ENCODE measurements around the gene EXOC6B. TPM values are rescaled to one million over a fixed set of nuclear protein-coding genes. Genes with fewer than 3 reads are reported as not detected.

Gene EXOC6B
- total and polyA plus RNA-seq, 2 donors from 2014 or later, result 5.9 to 31.3 TPM

DNA sequence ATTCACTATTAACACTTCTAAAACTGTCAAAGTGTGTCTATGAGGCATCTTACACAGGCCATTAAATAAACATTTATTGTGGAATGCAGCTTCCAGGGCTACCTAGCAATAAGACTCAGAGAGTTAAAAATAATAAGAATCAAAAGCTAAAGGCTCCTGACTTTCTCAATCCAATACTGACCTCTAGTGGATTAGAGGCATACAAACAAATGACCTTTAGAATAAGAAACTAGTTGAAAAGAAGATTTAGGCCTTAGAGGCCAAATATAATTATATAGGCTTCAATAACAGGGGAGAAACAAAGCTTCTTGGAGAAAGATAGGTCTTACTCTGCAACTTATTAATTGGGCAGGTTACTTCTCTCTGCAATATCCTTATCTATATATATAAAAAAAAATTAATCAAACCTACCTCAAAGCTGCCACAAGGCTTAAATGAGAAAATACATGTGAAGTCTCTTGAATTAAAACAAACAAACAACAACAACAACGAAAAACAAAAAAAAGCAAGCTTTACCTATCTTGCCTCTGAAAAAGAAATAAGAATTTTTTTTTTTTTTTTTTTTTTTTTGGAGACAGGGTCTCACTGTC lies 246.1 kb downstream of the EXOC6B start:
- Histone ChIP-seq H3K9me3 (ENCODE audit: control insufficient read depth in 2 of 3, insufficient read depth in 1 of 3, low read length in 3 of 3) (no peaks in the 10 kb centered on the region), H3K36me3 (ENCODE audit: control insufficient read depth in 2 of 3, insufficient read depth in 3 of 3, low read length in 3 of 3) (no peaks in the 10 kb centered on the region), H3K4me1 (ENCODE audit: control insufficient read depth in 2 of 3, insufficient read depth in 2 of 3, low read depth in 1 of 3, low read length in 3 of 3) (no peaks in the 10 kb centered on the region), H3K27ac (ENCODE audit: low read depth in 2 of 2, low read length in 2 of 2) (no peak overlapping the region), H3K4me3 (ENCODE audit: low read length in 3 of 3) (no peak overlapping the region), H3K9ac (ENCODE audit: low read length in 3 of 3) (no peak overlapping the region), H3K27me3 (ENCODE audit: control insufficient read depth, insufficient read depth, low read length) (no peaks in the 10 kb centered on the region)
- peak; percentile 64 for FAIRE-seq
- TF ChIP-seq, protein P1, sequence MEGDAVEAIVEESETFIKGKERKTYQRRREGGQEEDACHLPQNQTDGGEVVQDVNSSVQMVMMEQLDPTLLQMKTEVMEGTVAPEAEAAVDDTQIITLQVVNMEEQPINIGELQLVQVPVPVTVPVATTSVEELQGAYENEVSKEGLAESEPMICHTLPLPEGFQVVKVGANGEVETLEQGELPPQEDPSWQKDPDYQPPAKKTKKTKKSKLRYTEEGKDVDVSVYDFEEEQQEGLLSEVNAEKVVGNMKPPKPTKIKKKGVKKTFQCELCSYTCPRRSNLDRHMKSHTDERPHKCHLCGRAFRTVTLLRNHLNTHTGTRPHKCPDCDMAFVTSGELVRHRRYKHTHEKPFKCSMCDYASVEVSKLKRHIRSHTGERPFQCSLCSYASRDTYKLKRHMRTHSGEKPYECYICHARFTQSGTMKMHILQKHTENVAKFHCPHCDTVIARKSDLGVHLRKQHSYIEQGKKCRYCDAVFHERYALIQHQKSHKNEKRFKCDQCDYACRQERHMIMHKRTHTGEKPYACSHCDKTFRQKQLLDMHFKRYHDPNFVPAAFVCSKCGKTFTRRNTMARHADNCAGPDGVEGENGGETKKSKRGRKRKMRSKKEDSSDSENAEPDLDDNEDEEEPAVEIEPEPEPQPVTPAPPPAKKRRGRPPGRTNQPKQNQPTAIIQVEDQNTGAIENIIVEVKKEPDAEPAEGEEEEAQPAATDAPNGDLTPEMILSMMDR (IDR thresholded peaks at IDR 0.05; ENCODE audit: borderline replicate concordance, extremely low read depth, insufficient read depth), result peak; percentile 56
- intact Hi-C loops (cut with DNase I), result loop anchor here (10.0 kb wide), 2 partner anchors 655 to 1025 kb away; no protein-coding TSS in a partner anchor
- DNase-seq, result peak in 2 of 5 donors; percentile 64 to 81

DNA sequence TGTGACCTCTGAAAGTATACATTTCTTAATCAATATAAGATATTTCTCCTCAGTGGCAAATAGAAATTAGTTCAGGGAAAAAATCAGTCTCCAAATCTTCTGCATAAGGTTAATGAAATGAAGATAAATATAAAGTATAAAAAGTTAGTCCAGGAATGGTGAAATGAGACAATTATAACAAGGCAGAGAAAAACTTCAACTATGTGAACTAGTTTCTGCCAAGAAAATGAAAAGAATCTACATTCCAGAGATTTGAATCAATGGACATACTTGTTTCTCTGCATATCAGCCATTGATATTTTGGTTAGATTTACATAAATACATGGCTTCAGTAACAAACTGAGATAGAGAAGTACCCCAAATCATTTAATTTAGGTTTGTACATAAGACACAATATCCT lies 249.0 kb downstream of the EXOC6B start:
- Histone ChIP-seq H3K27ac (ENCODE audit: low read depth in 2 of 2, low read length in 2 of 2) (no peak overlapping the region), H3K36me3 (ENCODE audit: control insufficient read depth in 2 of 3, insufficient read depth in 3 of 3, low read length in 3 of 3) (no peaks in the 10 kb centered on the region), H3K27me3 (ENCODE audit: control insufficient read depth, insufficient read depth, low read length) (no peaks in the 10 kb centered on the region), H3K4me3 (ENCODE audit: low read length in 3 of 3) (no peak overlapping the region), H3K9ac (ENCODE audit: low read length in 3 of 3) (no peak overlapping the region), H3K9me3 (ENCODE audit: control insufficient read depth in 2 of 3, insufficient read depth in 1 of 3, low read length in 3 of 3) (no peaks in the 10 kb centered on the region), H3K4me1 (ENCODE audit: control insufficient read depth in 2 of 3, insufficient read depth in 2 of 3, low read depth in 1 of 3, low read length in 3 of 3) (no peaks in the 10 kb centered on the region)
- intact Hi-C loops (cut with DNase I), result no loop called here
- FAIRE-seq (no peak), DNase-seq (no peak)
- TF ChIP-seq, protein P1 (IDR thresholded peaks at IDR 0.05; ENCODE audit: borderline replicate concordance, extremely low read depth, insufficient read depth), result no peak

DNA sequence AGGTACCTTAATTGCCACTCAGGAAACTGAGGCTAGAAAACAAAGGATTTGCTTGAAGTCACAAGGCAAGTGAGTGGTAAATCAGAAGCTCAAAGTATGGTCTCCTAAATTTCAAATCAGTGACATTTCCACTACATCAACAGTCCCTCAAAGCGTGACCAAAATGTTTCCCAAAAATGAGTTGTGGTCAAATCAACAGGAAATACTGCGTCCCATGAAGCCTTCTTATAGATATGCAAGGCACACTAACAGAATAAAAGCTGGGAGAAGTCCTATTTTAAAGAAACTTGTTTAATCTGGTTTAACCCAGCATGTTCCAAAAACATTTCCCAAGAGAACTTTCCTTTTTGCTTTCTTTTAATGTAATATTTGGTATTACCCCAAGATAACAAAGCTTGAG lies 249.4 kb downstream of the EXOC6B start:
- intact Hi-C loops (cut with DNase I), result no loop called here
- no peaks in the 10 kb centered on the region for H3K4me1 ChIP-seq (ENCODE audit: control insufficient read depth in 2 of 3, insufficient read depth in 2 of 3, low read depth in 1 of 3, low read length in 3 of 3)
- H3K36me3 ChIP-seq (ENCODE audit: control insufficient read depth in 2 of 3, insufficient read depth in 3 of 3, low read length in 3 of 3), result no peaks in the 10 kb centered on the region
- H3K9ac ChIP-seq (ENCODE audit: low read length in 3 of 3), result no peak overlapping the region
- DNase-seq, result no peak
- TF ChIP-seq, protein P1 (IDR thresholded peaks at IDR 0.05; ENCODE audit: borderline replicate concordance, extremely low read depth, insufficient read depth), result no peak
- no peaks in the 10 kb centered on the region for H3K27me3 ChIP-seq (ENCODE audit: control insufficient read depth, insufficient read depth, low read length)
- no peak for FAIRE-seq
- no peak overlapping the region for H3K27ac ChIP-seq (ENCODE audit: low read depth in 2 of 2, low read length in 2 of 2)
- H3K9me3 ChIP-seq (ENCODE audit: control insufficient read depth in 2 of 3, insufficient read depth in 1 of 3, low read length in 3 of 3), result no peaks in the 10 kb centered on the region
- no peak overlapping the region for H3K4me3 ChIP-seq (ENCODE audit: low read length in 3 of 3)

DNA sequence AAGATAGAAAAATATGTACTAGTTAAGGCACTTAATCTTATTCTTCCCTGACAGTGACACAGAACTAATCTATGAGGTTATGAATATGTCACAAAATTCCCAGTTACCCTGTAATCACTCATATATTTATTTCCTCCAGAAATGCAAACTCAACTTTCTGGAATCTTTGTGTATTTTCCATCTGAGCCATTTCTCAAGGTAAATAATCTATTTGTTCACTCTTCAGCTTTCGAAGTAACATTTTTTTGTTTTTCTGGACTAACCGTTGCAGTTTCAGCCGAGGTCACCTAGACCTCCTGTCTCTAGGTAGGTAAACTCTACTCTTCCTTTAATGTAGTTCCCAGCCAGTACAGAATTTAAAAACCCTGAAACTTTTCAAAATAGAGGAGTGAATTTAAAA lies 250.9 kb downstream of the EXOC6B start:
- no peaks in the 10 kb centered on the region for H3K27me3 ChIP-seq (ENCODE audit: control insufficient read depth, insufficient read depth, low read length)
- H3K36me3 ChIP-seq (ENCODE audit: control insufficient read depth in 2 of 3, insufficient read depth in 3 of 3, low read length in 3 of 3), result no peaks in the 10 kb centered on the region
- H3K9me3 ChIP-seq (ENCODE audit: control insufficient read depth in 2 of 3, insufficient read depth in 1 of 3, low read length in 3 of 3), result no peaks in the 10 kb centered on the region
- DNase-seq, result no peak
- no peak for FAIRE-seq
- H3K4me1 ChIP-seq (ENCODE audit: control insufficient read depth in 2 of 3, insufficient read depth in 2 of 3, low read depth in 1 of 3, low read length in 3 of 3), result no peaks in the 10 kb centered on the region
- intact Hi-C loops (cut with DNase I), result no loop called here
- H3K9ac ChIP-seq (ENCODE audit: low read length in 3 of 3), result no peak overlapping the region
- H3K27ac ChIP-seq (ENCODE audit: low read depth in 2 of 2, low read length in 2 of 2), result no peak overlapping the region
- TF ChIP-seq, protein P1 (IDR thresholded peaks at IDR 0.05; ENCODE audit: borderline replicate concordance, extremely low read depth, insufficient read depth), result no peak
- H3K4me3 ChIP-seq (ENCODE audit: low read length in 3 of 3), result no peak overlapping the region
